Measurements from ENCODE around the gene PNMT.

PNMT gene

GRCh38 chr17:39669897-39670735 lies 1.9 kb downstream of the PNMT start:
- DNase-seq (ENCODE audit: low read depth), result no peak

- DNase-seq (ENCODE audit: low read depth), result no peak
Measured at GRCh38 chr17:39670746-39671145, 2.5 kb downstream of the PNMT start.

GRCh38 chr17:39671651-39672521 lies 3.6 kb downstream of the PNMT start:
- no peak for DNase-seq (ENCODE audit: low read depth)

DNA sequence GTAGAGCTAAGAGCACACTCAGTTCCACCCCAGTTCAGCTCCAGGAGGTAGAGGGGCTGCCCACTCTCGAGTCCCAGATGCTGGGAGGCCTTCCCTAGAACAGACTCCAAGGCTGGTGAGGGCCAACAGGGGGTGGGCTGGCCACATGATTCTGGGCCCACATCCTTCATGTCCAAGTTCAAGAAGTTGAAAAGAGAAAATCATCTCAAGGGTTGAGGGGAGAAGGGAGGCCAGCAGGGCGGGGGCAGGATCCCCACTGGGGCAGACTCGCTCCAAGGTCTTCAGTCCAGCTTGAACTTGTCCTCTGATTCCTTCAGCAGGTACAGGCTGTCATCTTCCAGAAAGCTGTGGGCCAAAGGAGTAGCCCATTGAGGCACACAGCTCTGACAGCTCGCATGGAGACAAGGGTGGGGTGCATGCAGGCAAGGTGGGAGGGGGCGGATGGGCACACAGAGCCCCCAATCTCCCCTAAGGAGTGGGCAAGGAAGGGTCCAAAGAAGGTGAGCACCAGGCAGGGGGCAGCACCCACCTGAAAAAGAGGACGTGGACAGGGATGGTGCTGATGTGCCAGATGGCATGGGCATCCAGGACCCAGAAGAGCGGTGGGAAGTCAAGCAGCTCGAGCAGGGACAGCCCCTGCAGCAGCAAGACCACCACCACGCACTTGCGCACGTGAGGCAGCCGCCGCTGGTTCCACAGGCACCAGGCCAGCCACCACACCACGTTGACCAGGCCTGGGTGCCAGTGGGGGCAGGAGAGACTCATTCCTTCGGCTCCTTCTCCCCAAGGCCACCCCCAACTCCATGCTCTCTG lies 4.5 kb downstream of the PNMT start:
- DNase-seq (ENCODE audit: low read depth), result no peak

DNA sequence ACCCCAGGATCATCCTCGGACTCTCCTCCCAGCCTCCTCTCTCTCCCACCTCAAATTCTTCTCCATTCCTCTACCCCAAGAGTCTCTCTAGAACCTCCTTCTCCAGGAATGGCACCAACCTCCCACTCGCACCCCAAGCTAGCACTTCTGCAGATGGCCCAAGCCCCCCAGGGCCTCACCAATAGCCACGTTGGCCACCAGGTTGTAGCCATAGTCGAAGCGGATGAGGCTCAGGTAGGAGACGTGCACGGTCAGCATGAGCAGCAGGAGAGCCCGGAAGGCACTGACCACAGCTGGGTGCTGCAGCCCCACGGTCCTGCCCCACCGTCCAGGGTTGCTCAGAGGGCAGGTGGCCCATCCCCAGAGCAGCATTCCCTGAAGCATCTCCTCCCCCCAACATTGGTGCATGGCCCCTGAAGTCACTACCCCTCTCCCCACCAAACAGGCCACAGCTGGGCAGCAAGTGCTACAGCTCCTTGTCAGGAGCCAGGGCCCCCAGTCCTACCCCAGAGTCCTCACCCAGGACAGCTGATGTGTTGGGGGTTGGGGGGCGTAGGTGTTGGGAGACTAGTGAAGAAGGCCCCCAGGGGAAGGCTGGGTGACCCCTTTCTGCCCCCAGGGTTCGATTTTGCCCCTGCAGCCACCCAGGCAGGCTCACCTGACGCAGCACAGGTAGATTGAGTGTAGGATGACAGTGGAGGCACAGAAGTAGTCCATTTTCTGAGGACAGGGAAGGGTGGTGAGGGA lies 5.3 kb downstream of the PNMT start:
- no peak for DNase-seq (ENCODE audit: low read depth)

GRCh38 chr17:39674179-39674578 lies 5.9 kb downstream of the PNMT start:
- no peak for DNase-seq (ENCODE audit: low read depth)

DNA sequence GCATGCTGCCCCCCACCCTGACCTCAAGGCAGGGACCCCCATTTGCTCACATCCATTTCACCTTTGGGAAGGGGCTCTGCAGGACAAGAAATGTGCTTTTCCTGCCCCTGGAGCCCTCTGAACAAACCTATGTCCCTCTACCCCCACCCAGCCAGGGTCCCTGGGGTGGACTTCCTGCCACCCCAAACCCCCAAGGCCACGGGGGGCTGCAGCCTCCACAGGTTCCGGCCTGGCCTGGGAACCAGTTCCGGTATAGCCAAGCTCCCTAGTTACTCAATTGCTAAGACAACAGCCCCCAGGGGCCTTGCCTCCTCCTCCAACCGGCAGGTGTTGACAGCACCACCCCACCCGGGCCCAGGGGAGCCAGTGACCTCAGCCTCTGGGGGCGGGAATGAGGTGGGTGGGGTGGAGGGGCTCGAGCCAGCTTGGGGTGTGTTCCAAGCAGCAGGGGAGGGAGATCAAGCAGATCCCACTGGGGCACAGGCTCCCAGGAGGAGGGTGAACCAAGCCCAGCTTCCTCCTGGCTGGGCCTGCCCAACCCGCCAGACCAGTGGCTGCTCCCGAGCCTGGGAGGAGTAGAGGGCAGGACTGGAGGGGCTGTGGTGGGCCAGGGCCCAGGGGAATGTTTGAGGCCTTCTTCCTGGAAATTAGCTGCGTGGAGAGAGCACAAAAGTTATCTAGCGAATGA lies 6.6 kb downstream of the PNMT start:
- DNase-seq (ENCODE audit: low read depth), result no peak

DNA sequence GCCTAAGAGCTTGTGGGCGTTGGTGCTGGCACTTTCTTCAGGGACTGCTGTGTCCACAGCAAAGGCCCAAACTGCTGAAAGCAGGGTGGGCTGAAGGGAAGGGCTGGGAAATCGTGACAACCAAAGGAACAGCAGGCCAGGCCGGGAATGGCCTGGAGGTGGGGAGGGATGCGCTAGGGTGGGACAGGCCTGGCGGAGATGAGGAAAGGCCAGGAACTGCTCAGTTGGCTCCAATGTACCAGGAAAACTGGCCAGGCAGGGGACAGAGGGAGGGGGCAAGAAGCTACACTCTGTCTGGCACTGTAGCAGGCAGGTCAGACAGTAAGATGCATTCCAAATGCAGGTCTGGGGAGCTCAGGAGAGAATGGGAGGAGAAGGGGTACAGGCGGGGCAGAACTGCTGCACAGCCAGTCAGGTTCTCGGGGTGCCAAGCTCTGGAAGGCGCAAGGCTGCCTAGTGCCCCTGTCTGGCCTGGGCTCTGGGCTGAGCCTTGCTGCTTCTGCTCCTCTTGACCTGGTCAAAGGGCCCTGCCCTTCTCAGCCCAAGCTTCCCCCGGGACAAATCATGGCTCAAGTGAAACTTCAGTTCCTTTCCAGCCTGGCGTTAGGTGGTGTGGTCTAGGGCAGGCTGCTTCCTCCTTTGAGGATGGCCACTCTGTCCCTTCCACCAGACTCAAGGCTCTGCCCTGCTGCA lies 7.3 kb downstream of the PNMT start:
- DNase-seq (ENCODE audit: low read depth), result no peak

- DNase-seq (ENCODE audit: low read depth), result no peak
Measured at GRCh38 chr17:39676198-39676819, 8.1 kb downstream of the PNMT start.

DNA sequence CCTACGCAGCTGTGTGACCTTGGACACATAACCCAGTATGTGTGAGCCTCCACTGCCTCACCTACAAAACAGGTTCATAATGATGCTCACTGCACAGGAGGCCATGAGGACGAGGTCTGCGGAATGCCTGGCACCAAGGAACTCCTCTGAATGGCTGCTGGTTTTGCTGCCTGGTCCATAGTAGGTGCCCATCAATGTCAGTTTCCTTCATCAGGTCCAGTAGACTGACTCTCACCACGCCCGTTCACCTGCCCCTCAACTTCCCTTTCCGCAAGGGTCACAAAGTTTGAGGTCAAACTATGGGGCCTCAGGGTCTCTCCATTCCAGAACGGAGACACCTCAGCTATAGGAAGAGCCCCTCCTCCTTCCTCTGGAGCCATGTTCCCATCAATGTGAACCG lies 8.8 kb downstream of the PNMT start:
- no peak for DNase-seq (ENCODE audit: low read depth)

- DNase-seq (ENCODE audit: low read depth), result no peak
Measured at GRCh38 chr17:39677542-39678339, 9.5 kb downstream of the PNMT start.

GRCh38 chr17:39678340-39679116 lies 10.3 kb downstream of the PNMT start:
- no peak for DNase-seq (ENCODE audit: low read depth)

GRCh38 chr17:39679521-39680192 lies 11.4 kb downstream of the PNMT start:
- no peak for DNase-seq (ENCODE audit: low read depth)

- DNase-seq (ENCODE audit: low read depth), result no peak
Measured at GRCh38 chr17:39683295-39683939, 15.2 kb downstream of the PNMT start.

GRCh38 chr17:39684369-39685192 lies 16.3 kb downstream of the PNMT start:
- DNase-seq (ENCODE audit: low read depth), result no peak

GRCh38 chr17:39687101-39687545 lies 18.9 kb downstream of the PNMT start:
- no peak for DNase-seq (ENCODE audit: low read depth)
